ENCODE data around the gene ANO9.

The ANO9 gene

DNA sequence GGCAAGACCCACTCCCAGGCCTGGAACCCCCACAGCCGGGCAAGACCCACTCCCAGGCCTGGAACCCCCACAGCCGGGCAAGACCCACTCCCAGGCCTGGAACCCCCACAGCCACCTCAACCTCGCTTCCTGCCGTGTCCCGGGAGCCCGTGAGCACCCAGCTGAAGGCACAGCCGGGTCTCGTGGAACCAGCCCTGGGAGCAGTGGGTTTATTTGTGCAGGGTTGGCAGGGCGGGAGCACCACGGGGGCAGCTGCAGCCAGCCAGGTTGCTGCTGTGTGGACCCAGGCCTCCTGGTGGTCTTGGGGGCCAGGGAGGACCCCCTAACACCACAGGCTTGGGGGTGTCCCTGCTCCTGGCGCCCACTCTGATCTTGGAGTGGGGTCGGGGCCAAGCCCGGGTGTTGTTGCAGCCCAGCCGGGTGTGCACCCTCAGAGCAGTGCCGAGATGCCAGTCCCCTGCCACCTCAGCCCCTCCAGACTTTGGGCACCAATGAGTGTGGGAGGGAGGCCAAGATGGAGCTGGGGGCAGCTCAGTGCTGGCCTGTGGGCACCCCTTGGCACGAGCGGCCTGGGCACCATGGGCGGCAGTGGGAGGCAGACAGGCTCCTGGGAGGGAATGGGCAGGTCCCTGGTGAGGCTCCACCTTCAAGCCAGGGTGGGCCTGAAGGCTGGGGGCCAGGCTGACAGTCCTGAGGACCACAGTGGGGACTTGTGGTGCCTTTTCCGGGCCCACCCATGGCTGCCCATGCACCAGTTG is 56.0 kb downstream of the ANO9 start:
- H3K4me1 ChIP-seq (ENCODE audit: control insufficient read depth, insufficient read depth, low read length, poor library complexity, severe bottlenecking) = no peaks in the 10 kb centered on the region
- peaks cover 5% of the 10 kb centered on the region for H3K9me3 ChIP-seq (ENCODE audit: control insufficient read depth, low read length)
- H3K27me3 ChIP-seq (replicated peaks; ENCODE audit: control insufficient read depth, insufficient read depth, low read length, poor library complexity, severe bottlenecking) = no peaks in the 10 kb centered on the region
- no peak for DNase-seq
- H3K4me3 ChIP-seq (ENCODE audit: insufficient read depth, low read depth, low read length, poor library complexity, severe bottlenecking) = no peak overlapping the region
- H3K27ac ChIP-seq (ENCODE audit: insufficient read depth, low read length, poor library complexity, severe bottlenecking) = no peak overlapping the region
- no peaks in the 10 kb centered on the region for H3K36me3 ChIP-seq (ENCODE audit: control insufficient read depth, insufficient read depth, low read length)

GRCh38 chr11:384511-384910 is 57.3 kb downstream of the ANO9 start:
- no peaks in the 10 kb centered on the region for H3K36me3 ChIP-seq (ENCODE audit: control insufficient read depth, insufficient read depth, low read length)
- H3K4me1 ChIP-seq (ENCODE audit: control insufficient read depth, insufficient read depth, low read length, poor library complexity, severe bottlenecking) = no peaks in the 10 kb centered on the region
- no peak overlapping the region for H3K4me3 ChIP-seq (ENCODE audit: insufficient read depth, low read depth, low read length, poor library complexity, severe bottlenecking)
- H3K27me3 ChIP-seq (replicated peaks; ENCODE audit: control insufficient read depth, insufficient read depth, low read length, poor library complexity, severe bottlenecking) = no peaks in the 10 kb centered on the region
- no peak for DNase-seq
- H3K9me3 ChIP-seq (ENCODE audit: control insufficient read depth, low read length) = peaks cover 5% of the 10 kb centered on the region
- H3K27ac ChIP-seq (ENCODE audit: insufficient read depth, low read length, poor library complexity, severe bottlenecking) = no peak overlapping the region

DNA sequence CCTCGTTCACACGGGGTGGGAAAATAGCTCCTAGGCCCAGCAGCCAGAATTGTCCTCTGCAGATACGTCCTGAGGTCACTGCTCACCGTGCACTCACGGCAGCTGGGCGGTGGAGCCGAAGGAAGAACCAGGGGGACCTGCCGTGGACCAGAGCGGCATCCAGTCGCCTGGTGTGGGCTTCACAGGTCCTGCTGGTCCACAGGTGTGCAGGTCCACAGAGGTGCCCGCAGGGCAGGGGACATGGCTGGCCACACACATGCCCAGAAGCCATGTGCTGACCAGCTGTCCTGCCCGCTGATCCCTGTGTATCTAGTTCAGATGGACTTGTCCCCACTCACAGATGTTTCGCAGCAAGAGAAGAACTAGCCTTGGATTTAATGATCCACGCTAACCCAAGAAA is 58.4 kb downstream of the ANO9 start:
- no peaks in the 10 kb centered on the region for H3K36me3 ChIP-seq (ENCODE audit: control insufficient read depth, insufficient read depth, low read length)
- H3K27ac ChIP-seq (ENCODE audit: insufficient read depth, low read length, poor library complexity, severe bottlenecking) = no peak overlapping the region
- H3K4me3 ChIP-seq (ENCODE audit: insufficient read depth, low read depth, low read length, poor library complexity, severe bottlenecking) = no peak overlapping the region
- peaks cover 5% of the 10 kb centered on the region for H3K9me3 ChIP-seq (ENCODE audit: control insufficient read depth, low read length)
- no peak for DNase-seq
- H3K4me1 ChIP-seq (ENCODE audit: control insufficient read depth, insufficient read depth, low read length, poor library complexity, severe bottlenecking) = no peaks in the 10 kb centered on the region
- no peaks in the 10 kb centered on the region for H3K27me3 ChIP-seq (replicated peaks; ENCODE audit: control insufficient read depth, insufficient read depth, low read length, poor library complexity, severe bottlenecking)

- H3K27me3 ChIP-seq (replicated peaks; ENCODE audit: control insufficient read depth, insufficient read depth, low read length, poor library complexity, severe bottlenecking) = no peaks in the 10 kb centered on the region
- H3K4me1 ChIP-seq (ENCODE audit: control insufficient read depth, insufficient read depth, low read length, poor library complexity, severe bottlenecking) = no peaks in the 10 kb centered on the region
- no peaks in the 10 kb centered on the region for H3K36me3 ChIP-seq (ENCODE audit: control insufficient read depth, insufficient read depth, low read length)
- DNase-seq = no peak
- H3K27ac ChIP-seq (ENCODE audit: insufficient read depth, low read length, poor library complexity, severe bottlenecking) = no peak overlapping the region
- H3K9me3 ChIP-seq (ENCODE audit: control insufficient read depth, low read length) = peaks cover 5% of the 10 kb centered on the region
- no peak overlapping the region for H3K4me3 ChIP-seq (ENCODE audit: insufficient read depth, low read depth, low read length, poor library complexity, severe bottlenecking)
Measured at GRCh38 chr11:382081-382629, 59.7 kb downstream of the ANO9 start.

DNA sequence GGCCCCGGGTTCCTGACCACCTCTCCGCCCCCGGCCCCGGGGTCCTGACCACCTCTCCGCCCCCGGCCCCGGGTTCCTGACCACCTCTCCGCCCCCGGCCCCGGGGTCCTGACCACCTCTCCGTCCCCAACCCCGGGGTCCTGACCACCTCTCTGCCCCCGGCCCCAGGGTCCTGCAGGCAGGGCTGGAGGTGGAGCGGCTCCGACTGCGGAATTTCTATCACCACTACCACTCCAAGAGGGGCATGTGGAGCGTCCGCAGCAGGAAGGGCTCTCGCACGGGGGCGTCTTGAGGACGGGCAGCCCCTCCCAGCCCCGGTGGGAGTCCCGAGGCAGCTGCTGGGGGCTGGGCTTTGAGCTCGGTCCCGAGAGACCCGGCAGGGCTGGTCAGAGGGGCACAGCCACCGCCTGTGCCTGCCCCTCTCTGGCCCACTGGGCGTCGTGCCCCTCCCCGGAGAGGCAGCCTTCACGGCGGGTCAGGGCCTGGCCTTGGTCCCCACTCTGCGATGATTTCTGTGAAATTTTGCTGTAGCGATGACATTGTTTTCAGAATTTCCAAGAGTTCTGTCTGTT is 60.2 kb downstream of the ANO9 start:
- Histone ChIP-seq H3K36me3 (ENCODE audit: control insufficient read depth, insufficient read depth, low read length) (no peaks in the 10 kb centered on the region), H3K27me3 (replicated peaks; ENCODE audit: control insufficient read depth, insufficient read depth, low read length, poor library complexity, severe bottlenecking) (no peaks in the 10 kb centered on the region), H3K27ac (ENCODE audit: insufficient read depth, low read length, poor library complexity, severe bottlenecking) (no peak overlapping the region), H3K9me3 (ENCODE audit: control insufficient read depth, low read length) (peaks cover 2% of the 10 kb centered on the region), H3K4me3 (ENCODE audit: insufficient read depth, low read depth, low read length, poor library complexity, severe bottlenecking) (no peak overlapping the region), H3K4me1 (ENCODE audit: control insufficient read depth, insufficient read depth, low read length, poor library complexity, severe bottlenecking) (no peaks in the 10 kb centered on the region)
- no peak for DNase-seq

- Histone ChIP-seq H3K27me3 (replicated peaks; ENCODE audit: control insufficient read depth, insufficient read depth, low read length, poor library complexity, severe bottlenecking) (no peaks in the 10 kb centered on the region), H3K36me3 (ENCODE audit: control insufficient read depth, insufficient read depth, low read length) (no peaks in the 10 kb centered on the region), H3K4me1 (ENCODE audit: control insufficient read depth, insufficient read depth, low read length, poor library complexity, severe bottlenecking) (no peaks in the 10 kb centered on the region), H3K4me3 (ENCODE audit: insufficient read depth, low read depth, low read length, poor library complexity, severe bottlenecking) (no peak overlapping the region), H3K9me3 (ENCODE audit: control insufficient read depth, low read length) (no peaks in the 10 kb centered on the region), H3K27ac (ENCODE audit: insufficient read depth, low read length, poor library complexity, severe bottlenecking) (no peak overlapping the region)
- no peak for DNase-seq
Measured at GRCh38 chr11:380996-381395, 60.8 kb downstream of the ANO9 start.

DNA sequence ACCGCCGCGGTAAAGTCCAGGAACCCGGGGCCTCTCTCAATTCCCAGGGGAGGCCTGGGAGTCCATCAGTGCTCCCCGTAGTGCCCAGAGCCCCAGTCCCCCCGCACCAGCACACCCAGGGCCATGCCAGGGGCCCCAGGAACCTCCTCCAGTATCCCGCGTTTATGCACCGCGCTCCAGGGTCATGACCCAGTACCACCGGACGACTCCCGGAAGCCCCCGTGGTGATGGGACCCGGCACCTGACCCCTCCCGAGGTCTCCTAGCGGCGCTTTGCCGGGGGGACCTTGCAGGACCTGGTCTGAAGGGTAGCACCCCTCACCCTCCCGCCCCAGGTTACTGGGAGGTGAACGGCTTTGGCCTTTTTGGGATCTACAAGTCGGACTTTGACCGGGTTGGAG is 61.3 kb downstream of the ANO9 start:
- no peak overlapping the region for H3K27ac ChIP-seq (ENCODE audit: insufficient read depth, low read length, poor library complexity, severe bottlenecking)
- no peak for DNase-seq
- no peaks in the 10 kb centered on the region for H3K9me3 ChIP-seq (ENCODE audit: control insufficient read depth, low read length)
- H3K4me3 ChIP-seq (ENCODE audit: insufficient read depth, low read depth, low read length, poor library complexity, severe bottlenecking) = no peak overlapping the region
- H3K4me1 ChIP-seq (ENCODE audit: control insufficient read depth, insufficient read depth, low read length, poor library complexity, severe bottlenecking) = no peaks in the 10 kb centered on the region
- no peaks in the 10 kb centered on the region for H3K36me3 ChIP-seq (ENCODE audit: control insufficient read depth, insufficient read depth, low read length)
- no peaks in the 10 kb centered on the region for H3K27me3 ChIP-seq (replicated peaks; ENCODE audit: control insufficient read depth, insufficient read depth, low read length, poor library complexity, severe bottlenecking)

DNA sequence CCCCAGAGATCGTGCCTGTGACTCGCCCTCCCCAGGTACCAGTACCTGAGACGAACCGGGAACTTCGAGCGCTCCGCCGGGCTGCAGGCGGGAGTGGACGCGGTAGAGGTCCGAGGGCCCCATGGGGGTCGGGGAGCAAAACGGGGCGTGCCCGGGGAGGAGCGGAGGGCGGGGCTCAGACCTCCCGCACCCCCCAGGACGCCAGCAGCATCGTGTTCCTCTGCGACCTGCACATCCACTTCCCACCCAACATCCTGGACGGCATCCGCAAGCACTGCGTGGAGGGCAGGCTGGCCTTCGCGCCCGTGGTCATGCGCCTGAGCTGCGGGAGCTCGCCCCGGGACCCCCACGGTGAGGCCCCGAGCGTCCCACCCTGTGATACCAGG is 61.7 kb downstream of the ANO9 start:
- Histone ChIP-seq H3K27me3 (replicated peaks; ENCODE audit: control insufficient read depth, insufficient read depth, low read length, poor library complexity, severe bottlenecking) (no peaks in the 10 kb centered on the region), H3K27ac (ENCODE audit: insufficient read depth, low read length, poor library complexity, severe bottlenecking) (no peak overlapping the region), H3K9me3 (ENCODE audit: control insufficient read depth, low read length) (no peaks in the 10 kb centered on the region), H3K4me1 (ENCODE audit: control insufficient read depth, insufficient read depth, low read length, poor library complexity, severe bottlenecking) (no peaks in the 10 kb centered on the region), H3K36me3 (ENCODE audit: control insufficient read depth, insufficient read depth, low read length) (no peaks in the 10 kb centered on the region), H3K4me3 (ENCODE audit: insufficient read depth, low read depth, low read length, poor library complexity, severe bottlenecking) (no peak overlapping the region)
- no peak for DNase-seq

DNA sequence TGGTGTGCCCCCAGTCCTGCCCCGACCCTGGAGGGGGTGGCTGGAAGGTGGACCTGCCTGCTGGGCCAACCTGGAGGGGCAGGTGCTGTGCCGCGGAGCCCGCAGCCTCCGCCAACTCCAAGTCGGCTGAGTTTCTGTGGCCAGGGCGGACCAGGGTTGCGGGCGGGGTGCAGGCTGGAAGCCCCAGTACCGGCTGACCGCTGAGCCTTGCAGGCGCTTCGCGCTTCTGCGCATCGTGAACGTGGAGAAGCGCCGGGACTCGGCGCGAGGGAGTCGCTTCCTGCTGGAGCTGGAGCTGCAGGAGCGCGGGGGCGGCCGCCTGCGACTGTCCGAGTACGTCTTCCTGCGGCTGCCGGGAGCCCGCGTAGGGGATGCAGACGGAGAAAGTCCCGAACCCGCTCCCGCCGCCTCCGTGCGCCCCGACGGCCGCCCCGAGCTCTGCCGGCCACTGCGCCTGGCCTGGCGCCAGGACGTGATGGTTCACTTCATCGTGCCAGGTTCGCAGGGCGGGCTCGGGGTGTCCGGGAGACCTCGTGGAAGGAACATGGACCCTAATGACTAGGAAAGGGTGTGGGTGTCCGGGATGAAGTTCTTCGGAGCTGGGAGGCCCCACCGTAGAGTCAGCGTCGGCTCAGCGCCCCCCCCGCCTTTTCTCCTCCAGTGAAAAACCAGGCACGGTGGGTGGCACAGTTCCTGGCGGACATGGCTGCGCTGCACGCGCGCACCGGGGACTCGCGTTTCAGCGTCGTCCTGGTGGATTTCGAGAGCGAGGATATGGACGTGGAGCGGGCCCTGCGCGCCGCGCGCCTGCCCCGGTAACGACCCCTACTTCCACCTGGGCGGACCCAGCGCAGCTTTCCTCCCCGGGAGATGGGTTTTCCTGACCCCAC is 62.4 kb downstream of the ANO9 start:
- H3K36me3 ChIP-seq (ENCODE audit: control insufficient read depth, insufficient read depth, low read length) = no peaks in the 10 kb centered on the region
- H3K9me3 ChIP-seq (ENCODE audit: control insufficient read depth, low read length) = no peaks in the 10 kb centered on the region
- H3K4me1 ChIP-seq (ENCODE audit: control insufficient read depth, insufficient read depth, low read length, poor library complexity, severe bottlenecking) = no peaks in the 10 kb centered on the region
- no peak for DNase-seq
- no peak overlapping the region for H3K4me3 ChIP-seq (ENCODE audit: insufficient read depth, low read depth, low read length, poor library complexity, severe bottlenecking)
- H3K27ac ChIP-seq (ENCODE audit: insufficient read depth, low read length, poor library complexity, severe bottlenecking) = no peak overlapping the region
- no peaks in the 10 kb centered on the region for H3K27me3 ChIP-seq (replicated peaks; ENCODE audit: control insufficient read depth, insufficient read depth, low read length, poor library complexity, severe bottlenecking)

Measured in effector memory CD4-positive, alpha-beta T cell (primary cell).